ENCODE data around the gene EMP3. TPM values are rescaled to one million over a fixed set of nuclear protein-coding genes. Genes with fewer than 3 reads are reported as not detected.
"Not testable (repeated sequence)": the region's sequence is repeated elsewhere in the genome, so short reads cannot be mapped to it uniquely, and the experiment has no call there.

Gene EMP3
- total and polyA plus RNA-seq, 3 donors from 2014 or later = 28.6 to 88.3 (median 31.3) TPM

DNA sequence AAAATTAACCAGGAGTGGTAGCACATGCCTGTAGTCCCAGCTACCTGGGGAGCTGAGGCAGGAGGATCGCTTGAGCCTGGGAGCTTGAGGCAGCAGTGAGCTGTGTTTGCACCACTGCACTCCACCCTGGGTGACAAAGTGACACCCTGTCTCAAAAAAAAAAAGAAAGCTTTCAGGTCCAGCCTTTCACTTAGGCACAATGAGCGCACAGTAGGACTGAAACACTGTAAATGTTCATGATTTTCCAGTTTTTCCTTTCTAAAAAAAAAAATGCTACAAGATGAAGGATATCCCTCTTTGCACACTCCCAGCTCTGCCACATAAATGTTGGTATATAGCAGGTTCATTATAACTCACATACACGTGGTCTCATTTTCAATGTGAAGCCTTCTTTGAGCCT lies 37.6 kb upstream of the EMP3 start:
- intact Hi-C loops (cut with DNase I; ENCODE audit: low total_unique reads) = no loop called here
- Histone ChIP-seq H3K9me3 (no peaks in the 10 kb centered on the region), H3K36me3 (ENCODE audit: low read depth, missing control alignments) (no peaks in the 10 kb centered on the region), H3K27me3 (no peaks in the 10 kb centered on the region), H3K4me1 (peaks cover 7% of the 10 kb centered on the region), H3K27ac (no peak overlapping the region), H3K4me3 (no peak overlapping the region)
- DNase-seq = no peak
- WGBS, 2 donors = 97 to 98% methylated on average over 3 of the region's 3 CpGs
- no peak for TF ChIP-seq POLR2A (IDR thresholded peaks at IDR 0.05)
- TF ChIP-seq, protein P1, sequence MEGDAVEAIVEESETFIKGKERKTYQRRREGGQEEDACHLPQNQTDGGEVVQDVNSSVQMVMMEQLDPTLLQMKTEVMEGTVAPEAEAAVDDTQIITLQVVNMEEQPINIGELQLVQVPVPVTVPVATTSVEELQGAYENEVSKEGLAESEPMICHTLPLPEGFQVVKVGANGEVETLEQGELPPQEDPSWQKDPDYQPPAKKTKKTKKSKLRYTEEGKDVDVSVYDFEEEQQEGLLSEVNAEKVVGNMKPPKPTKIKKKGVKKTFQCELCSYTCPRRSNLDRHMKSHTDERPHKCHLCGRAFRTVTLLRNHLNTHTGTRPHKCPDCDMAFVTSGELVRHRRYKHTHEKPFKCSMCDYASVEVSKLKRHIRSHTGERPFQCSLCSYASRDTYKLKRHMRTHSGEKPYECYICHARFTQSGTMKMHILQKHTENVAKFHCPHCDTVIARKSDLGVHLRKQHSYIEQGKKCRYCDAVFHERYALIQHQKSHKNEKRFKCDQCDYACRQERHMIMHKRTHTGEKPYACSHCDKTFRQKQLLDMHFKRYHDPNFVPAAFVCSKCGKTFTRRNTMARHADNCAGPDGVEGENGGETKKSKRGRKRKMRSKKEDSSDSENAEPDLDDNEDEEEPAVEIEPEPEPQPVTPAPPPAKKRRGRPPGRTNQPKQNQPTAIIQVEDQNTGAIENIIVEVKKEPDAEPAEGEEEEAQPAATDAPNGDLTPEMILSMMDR (IDR thresholded peaks at IDR 0.05) = no peak

DNA sequence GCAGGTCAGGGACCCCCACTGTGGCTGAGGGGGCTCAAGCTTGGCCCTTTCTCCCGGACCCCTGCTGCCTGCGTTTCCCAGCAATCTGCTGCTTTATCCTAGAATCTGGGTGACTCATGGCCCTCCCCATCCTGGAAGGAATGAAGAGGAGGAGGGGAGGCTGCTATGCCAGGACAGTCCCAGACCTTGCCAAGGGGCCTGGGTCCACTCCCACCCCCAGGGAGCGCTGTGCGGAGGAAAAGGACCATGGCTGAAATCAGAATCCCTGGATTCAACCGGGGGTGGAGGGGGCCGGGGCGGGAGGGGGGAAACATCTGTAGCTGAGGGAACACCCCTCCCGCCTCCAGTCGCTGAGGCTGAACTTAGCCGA lies 35.0 kb upstream of the EMP3 start:
- WGBS, 2 donors = 3 to 10% methylated on average over 8 to 10 of the region's 10 CpGs
- Histone ChIP-seq H3K4me1 (peaks cover 7% of the 10 kb centered on the region), H3K27ac (no peak overlapping the region), H3K36me3 (ENCODE audit: low read depth, missing control alignments) (no peaks in the 10 kb centered on the region), H3K27me3 (no peaks in the 10 kb centered on the region), H3K9me3 (no peaks in the 10 kb centered on the region), H3K4me3 (peak overlapping the region in 1 of 2 donors; percentile 10)
- intact Hi-C loops (cut with DNase I; ENCODE audit: low total_unique reads) = no loop called here
- no peak for DNase-seq
- no peak for TF ChIP-seq POLR2A (IDR thresholded peaks at IDR 0.05)
- TF ChIP-seq, protein P1 (IDR thresholded peaks at IDR 0.05) = no peak

DNA sequence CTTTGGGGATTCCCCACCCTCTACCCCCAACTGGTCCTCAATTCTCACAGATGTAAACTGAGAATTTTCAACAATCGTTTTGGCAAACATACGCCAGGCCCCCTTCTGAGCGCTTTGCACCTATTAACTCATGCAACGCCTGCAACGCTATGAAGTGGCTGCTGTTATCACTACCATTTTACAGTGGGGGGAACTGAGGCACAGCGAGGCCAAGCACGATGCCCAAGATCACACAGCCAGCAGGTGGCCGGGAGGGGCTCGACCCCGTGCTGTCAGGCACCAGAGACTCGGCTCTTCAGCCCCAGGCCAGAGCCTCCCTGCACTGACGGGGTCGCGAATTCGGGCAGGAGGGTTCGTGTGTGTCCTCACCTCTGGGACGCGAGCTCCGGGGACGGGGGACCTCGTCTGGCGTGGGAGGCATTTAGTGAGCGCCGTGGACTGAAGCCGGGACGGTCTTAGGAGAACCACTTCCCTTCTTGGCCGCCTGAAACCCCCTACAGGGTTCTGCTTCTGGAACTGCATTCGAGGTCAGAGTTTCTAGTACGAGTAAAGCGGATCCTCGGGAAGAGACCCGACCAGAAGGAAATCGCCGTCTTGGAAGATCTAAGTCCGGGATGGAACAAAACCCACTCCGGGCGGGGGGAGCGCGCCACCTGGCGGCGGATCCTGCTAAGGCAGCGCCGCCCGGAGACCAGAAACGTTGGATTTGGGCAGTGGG lies 34.4 kb upstream of the EMP3 start:
- no peak overlapping the region for H3K27ac ChIP-seq

DNA sequence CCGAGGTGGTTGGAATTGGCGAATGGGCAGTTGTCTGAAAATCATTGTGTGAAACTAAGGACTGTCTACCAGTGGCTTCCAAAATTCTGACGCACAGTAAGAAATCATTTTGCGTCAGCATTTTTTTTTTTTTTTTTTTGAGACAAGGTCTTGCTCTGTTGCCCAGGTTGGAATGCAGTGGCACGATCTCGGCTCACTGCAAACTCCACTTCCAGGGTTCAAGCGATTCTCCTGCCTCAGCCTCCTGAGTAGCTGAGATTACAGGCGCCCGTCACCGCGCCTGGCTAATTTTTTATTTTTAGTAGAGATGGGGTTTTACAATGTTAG lies 33.9 kb upstream of the EMP3 start:
- H3K36me3 ChIP-seq (ENCODE audit: low read depth, missing control alignments); H3K9me3 ChIP-seq; intact Hi-C loops (cut with DNase I; ENCODE audit: low total_unique reads); H3K27me3 ChIP-seq; DNase-seq; H3K4me1 ChIP-seq; H3K27ac ChIP-seq: not testable (repeated sequence)
- H3K4me3 ChIP-seq = peak overlapping the region in 1 of 2 donors; percentile 10
- 15 to 22% methylated on average over 11 of the region's 11 CpGs for WGBS, 2 donors
- TF ChIP-seq, protein P1 (IDR thresholded peaks at IDR 0.05) = peak in 1 of 3 experiments; percentile 16

More for the DNA sequence above, 34.4 kb upstream of the EMP3 start:
- 1% methylated on average over 32 to 45 of the region's 45 CpGs for WGBS, 2 donors
- H3K9me3 ChIP-seq = no peaks in the 10 kb centered on the region
- peaks cover 7% of the 10 kb centered on the region for H3K4me1 ChIP-seq
- peak; percentile 84 for DNase-seq
- no peaks in the 10 kb centered on the region for H3K36me3 ChIP-seq (ENCODE audit: low read depth, missing control alignments)
- peak overlapping the region; percentile 10 to 46 for H3K4me3 ChIP-seq
- no peaks in the 10 kb centered on the region for H3K27me3 ChIP-seq
- intact Hi-C loops (cut with DNase I; ENCODE audit: low total_unique reads) = no loop called here
- TF ChIP-seq, protein P1 (IDR thresholded peaks at IDR 0.05) = peak; percentile 83 to 99 (median 96)
- TF ChIP-seq POLR2A (IDR thresholded peaks at IDR 0.05) = no peak

DNA sequence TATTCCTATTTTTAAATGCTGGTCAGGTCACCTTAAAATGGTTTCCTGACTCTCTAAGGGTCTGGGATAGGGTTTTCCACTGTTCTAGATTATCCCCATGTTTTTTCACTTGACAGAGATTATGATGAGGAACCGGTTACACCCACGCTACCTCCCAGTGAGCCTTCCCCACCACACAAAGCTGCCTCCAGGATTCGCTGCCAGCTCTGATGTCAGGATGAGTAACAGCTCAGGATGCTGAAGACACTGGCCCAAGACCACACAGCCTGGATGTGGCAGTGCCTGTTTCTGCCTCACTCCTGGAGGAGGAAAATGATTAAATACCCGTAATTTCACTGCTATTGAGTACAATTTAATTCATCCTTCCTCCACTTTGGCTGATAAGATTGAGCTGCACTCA lies 32.6 kb upstream of the EMP3 start:
- H3K9me3 ChIP-seq = no peaks in the 10 kb centered on the region
- 89 to 91% methylated on average over 4 of the region's 4 CpGs for WGBS, 2 donors
- H3K36me3 ChIP-seq (ENCODE audit: low read depth, missing control alignments) = no peaks in the 10 kb centered on the region
- no peaks in the 10 kb centered on the region for H3K27me3 ChIP-seq
- H3K27ac ChIP-seq = no peak overlapping the region
- TF ChIP-seq, protein P1 (IDR thresholded peaks at IDR 0.05) = no peak
- no peak for TF ChIP-seq POLR2A (IDR thresholded peaks at IDR 0.05)
- H3K4me1 ChIP-seq = peaks cover 7% of the 10 kb centered on the region
- no peak for DNase-seq
- H3K4me3 ChIP-seq = no peak overlapping the region
- intact Hi-C loops (cut with DNase I; ENCODE audit: low total_unique reads) = no loop called here

Data from testis (tissue), 3 donors.